Cerebellar cortex (tissue), 1 donor: ENCODE data around the gene HELZ2.
A peak's percentile ranks its signal among the peaks of the same experiment; 100 is the strongest.

Experiments used
- DNase-seq: peaks from one replicate; pipeline ENCODE4 v3.0.0-alpha.2; 2015; ENCODE audit warnings: low spot score

The HELZ2 gene

DNA sequence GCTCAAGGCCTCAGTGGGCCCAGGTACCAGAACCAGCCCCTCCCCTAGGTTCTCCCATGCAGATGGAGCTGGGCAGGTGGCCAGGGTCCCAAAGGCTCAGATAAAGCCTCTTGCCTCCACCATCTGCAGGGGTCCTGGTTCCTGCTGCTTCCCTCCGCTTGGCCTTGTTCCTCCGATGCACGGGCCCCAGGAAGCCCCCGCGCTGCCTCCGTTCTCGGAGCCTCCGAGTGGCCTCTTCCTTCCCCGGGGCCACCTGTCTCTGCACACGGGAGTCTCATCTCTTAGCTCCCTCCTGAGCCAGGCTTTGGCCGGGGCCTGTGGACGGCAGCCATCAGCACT lies 35.0 kb downstream of the HELZ2 start:
- no peak for DNase-seq

DNA sequence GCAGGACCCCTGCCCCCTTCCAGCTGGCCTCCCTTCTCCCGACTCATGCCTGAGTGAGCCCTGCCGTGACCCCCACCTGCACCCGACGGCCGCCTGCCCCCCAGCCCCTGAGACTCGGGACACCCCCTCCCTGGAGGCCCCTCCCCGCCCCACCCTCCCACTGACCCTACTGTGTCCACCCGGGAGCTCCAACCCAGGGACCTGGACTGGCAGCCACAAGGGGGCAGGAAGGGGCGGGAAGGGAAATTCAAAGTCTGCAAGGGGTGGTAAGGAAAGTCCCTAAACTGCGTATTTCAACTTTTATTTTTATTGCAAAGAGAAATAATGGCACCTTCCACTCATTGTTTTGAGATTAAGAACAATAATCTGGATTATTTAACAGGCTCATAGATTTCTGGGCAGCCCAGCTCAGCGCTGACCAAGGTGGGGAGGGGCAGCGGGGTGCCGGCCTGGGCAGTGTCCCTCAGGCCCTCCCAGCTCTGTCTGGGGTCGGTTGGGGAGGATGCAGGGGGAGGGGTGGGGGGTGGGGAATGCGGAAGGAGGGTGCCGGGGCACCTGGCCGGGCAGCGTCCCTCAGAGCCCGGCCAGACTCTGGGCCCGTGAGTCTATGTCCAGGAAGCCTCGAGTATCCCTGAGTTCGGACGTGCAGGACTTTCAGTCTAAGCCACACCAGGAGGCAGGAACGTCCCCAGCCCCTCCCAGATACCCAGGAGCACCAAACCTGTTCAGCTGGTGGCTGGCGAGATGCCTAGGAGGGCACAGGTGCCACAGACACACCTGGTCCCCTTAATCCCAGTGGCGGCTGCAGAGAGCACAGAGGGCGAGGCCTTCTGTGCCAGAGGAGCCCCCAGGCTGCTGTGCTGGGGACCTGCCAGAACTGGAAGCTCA lies 35.6 kb downstream of the HELZ2 start:
- DNase-seq = no peak

DNA sequence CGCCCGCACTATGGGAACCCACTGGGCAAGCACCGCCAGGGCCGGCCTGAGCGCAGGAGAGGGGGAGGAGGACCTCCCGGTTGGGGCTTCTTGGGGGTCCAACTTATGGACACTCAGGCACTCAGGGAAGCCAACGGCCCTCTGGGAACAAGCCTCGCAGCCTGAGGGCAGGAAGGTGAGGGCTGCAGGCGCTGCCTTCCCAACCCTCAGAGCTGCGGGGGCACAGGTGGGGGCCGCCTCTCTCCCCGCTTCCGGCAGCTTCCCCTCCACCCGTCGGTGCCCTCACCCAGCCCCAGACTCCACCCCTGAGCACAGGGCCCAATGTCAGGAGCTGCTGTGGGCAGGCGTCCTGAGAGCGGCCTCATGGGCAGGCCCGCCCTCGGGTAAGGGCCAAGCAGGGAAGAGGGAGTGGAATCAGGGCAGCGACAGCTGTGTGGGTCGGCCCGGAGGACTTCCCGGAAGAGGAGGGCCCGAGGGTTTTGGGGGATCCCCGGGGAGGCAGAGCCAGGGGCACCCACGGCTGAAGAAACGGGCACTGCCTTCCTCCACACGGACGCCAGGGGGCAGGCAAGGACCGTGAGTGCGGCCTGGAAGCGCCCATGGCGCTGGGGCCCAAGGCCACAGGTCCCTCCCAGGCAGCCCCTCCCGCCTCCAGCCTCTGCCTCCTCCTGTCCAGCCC lies 36.4 kb downstream of the HELZ2 start:
- peak; percentile 83 for DNase-seq

DNA sequence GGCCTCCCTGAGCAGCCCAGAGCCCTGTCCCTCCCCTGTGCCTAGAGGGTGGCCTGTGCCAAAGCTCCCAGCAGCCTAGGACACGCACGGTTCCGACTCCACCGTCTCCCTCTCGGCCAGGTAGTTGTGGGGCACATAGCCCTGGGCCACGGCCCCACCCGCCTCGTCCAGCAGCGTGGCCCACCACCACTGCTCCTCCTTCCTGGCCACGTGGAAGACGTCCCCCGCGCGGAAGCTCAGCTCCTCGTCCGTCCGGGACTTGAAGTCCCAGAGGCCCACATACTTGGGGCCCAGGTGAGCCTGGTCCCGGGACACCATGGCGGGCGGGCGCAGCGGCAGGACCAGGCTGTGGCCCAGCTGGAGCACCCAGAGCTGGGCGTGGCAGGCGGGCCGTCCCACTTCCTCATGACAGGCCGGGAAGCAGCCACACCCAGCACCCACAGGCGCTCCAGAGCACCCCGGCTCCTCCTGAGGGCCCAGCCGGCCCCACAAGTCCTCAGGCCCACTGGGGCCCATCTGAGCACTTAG lies 37.0 kb downstream of the HELZ2 start, which contains the start of gene PTK6:
Gene PTK6 (minus strand): TSS at position 380 of the 528 bp plus-strand sequence. CDS start 62 bp downstream, at position 318.
- no peak for DNase-seq

DNA sequence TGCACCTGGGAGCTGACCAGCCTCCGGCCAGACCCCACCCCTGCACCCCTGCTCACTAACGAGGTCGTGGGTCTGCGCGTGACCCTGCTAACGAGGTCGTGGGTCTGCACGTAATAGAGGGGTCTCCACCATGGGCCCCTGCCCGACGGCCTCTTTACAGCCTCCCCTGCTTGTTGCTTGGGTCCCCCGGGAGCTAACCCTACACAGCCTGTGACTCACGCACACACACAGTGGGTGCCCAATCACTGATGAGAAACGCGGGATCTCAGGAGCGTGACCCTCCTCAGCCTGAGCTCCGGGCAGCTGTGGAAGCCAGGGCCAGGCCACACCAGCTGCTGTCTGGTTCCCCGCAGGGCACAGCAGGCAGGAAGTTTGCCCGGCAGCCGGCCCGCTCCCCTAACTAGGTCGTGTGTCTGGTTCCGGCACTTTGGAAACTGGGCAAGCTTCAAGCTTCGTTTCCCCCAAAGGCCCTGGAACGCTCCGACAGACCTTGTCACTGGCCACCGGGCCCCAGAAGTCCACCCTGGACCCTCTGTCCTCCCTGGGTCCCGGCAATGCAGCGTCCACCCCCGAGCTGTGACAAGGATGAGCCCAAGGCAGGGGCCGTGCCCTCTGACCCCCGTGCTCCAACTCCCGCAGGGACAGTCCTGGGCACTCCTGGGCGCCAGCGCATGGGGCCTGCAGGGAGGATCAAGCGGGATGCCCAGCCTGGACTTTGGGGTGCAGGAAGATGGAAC lies 37.6 kb downstream of the HELZ2 start:
- no peak for DNase-seq

DNA sequence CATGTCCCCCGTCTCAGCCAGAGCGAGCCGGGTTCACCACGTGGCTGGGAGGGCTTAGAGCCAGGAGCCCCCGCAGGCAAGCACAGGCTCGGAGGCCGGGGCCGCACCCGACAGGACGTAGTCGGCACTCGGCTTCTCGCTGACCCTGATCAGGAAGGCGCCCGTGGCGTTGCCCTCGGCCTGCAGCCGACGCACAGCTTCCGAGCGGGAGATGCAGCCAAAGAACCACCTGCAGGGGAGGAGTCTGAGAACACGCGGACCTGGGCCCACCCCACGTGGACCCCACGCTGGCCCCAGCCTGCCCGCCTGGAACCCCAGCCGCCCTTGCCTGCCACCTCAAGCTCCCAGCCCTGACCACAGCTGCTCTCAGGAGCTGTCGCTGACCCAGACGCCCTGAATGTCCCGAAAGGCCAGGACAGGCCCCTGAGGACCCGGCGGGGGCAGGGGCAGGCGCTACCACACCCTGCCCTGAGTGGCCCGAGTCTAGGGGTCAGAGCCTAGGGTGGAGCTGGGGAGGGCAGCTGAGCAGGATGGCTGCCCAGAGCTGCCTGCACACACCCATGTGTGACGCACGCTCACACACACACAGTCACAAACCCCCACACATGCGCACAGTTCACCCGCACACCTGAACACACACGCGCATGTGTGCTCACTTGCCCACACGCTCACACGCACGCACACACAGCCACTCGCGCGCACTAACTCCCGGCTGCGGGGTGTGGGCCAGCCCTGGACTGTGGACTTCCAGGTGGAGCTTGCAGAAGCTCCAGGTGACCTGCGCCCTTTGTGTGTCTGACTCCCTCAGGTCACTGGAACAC lies 39.0 kb downstream of the HELZ2 start:
- no peak for DNase-seq

DNA sequence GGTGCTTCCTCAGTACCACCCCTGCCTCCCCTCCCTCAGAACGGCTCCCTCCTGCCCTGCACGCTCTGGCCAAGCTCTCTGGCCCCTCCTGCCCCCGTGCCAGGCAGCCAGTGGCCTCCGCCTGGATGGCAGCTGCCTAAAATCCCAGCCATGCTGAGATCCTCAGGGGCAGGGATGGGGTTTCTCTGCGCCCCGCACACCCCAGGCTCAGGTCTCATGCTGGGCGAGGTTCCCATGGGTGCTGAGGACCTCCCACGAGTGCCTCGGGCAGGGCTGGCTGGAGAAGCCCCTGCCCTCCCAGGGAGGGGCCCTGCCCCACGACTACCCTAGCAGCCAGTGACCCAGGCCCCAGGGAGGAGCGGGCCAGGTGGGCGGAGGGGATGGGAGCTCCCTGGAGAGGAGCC lies 39.6 kb downstream of the HELZ2 start:
- DNase-seq = no peak

DNA sequence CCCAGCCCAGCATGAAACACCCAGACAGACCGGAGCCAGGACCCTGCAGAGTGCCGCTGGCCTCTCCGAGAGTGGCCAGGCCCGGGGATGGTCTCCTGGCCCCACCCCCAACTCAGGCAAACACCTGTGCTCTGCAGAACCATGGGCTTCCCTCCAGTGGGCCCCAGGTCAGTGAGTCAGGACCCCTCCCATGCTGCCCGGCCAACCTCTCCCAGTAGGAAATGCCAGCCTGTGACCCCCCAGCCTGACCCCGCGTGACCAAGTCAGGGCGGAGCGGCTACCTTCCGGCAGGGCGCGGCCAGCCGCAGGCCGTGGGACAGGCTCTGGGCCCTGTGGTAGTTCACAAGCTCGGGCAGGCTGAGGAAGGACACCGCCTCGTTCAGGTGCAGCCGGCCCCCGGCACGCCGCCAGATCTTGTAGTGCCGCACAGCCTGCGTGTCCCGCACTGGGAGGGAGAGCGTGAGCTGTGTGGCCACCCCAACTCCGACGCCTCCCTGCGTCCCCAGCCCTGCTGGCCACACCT lies 40.1 kb downstream of the HELZ2 start:
- no peak for DNase-seq

DNA sequence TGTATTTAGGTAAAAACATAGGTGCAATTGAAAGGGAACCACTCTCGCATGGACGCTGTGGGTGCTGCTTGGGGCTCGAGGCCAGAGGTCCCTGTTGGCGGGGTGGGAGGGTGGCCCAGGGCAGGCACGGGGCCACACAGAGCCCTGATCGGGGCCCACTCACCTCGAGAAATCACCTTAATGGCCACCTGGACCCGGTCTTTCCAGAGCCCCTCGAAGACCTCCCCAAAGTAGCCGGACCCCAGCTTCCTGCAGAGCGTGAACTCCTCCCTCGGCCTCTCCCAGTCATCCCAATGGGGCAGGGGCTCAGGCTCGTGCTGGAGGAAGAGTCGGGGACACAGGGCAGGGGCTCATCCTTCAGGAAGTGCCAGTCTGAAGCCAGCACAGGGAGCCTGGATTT lies 40.7 kb downstream of the HELZ2 start:
- DNase-seq = no peak

DNA sequence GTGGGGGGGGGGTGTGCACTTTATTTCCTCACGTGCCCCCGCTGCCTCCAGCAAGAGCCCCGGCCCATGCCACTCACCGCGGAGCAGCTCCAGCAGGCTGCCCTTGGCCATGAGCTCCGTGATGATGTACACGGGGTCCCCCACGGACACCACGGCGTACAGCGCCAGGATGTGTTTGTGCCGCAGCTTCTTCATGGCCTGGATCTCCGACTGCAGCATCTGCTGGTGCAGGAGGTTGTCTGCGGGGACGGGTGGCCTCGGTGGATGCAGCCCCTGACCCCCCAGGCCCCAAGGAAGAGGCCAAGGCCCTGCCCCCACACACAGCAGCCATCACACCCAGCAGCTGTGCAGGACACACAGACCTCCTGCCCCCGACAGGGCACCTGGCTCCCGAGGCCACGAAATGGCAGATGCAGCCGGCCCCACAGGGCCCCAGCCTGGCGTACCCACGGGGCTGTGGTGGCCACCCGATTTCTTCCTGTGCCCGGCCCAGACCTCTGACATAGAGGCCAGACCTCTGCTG lies 41.5 kb downstream of the HELZ2 start:
- no peak for DNase-seq

DNA sequence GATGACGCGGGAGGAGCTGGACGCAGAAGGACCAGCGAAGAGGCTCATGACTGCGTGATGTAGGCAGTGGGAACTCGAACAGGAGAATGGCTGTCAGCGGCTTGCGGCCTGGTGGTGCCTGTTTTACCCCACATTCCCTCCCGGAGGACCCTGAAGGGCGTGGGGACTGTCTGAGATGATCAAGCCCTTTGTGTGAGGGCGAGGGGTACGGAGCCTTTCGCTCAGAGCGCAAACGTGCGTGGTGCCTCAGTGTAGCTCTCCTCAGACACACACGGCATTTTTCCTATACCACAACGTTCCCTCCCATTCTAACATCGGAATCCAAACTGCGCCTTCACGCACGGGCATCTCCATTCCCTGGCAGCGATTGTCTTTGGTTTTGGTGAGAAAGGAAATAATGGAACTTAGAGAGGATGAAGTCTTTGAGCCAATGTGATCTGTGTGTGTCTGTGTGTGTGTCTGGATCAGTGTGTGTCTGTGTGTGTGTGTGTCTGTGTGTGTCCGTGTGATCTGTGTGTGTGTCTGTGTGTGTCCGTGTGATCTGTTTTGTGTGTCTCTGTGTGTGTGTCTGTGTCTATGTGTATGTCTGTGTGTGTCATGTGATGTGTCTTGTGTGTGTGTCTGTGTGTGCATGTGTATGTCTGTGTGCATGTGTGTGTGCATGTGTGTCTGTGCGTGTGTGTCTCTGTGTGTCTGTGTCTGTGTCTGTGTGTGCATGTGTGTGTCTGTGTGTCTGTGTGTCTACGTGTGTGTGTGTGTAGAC lies 42.2 kb downstream of the HELZ2 start:
- no peak for DNase-seq

DNA sequence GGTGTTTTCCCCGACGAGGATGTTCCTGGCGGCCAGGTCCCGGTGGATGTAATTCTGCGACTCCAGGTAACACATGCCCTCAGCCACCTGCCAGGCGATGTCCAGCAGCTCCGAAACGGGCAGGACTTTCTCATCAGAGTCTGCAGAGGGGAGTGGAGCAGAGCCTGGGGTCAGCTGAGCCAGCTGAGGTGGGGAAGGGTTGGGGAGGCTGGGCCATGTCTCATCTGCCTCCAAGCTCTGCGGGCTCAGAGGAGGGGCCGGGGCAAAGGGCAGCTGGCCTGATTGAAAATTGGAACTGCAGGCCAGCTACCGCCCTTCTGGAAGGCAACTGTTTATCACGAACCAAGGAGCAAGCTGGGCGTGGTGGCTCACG lies 43.3 kb downstream of the HELZ2 start:
- DNase-seq = no peak

DNA sequence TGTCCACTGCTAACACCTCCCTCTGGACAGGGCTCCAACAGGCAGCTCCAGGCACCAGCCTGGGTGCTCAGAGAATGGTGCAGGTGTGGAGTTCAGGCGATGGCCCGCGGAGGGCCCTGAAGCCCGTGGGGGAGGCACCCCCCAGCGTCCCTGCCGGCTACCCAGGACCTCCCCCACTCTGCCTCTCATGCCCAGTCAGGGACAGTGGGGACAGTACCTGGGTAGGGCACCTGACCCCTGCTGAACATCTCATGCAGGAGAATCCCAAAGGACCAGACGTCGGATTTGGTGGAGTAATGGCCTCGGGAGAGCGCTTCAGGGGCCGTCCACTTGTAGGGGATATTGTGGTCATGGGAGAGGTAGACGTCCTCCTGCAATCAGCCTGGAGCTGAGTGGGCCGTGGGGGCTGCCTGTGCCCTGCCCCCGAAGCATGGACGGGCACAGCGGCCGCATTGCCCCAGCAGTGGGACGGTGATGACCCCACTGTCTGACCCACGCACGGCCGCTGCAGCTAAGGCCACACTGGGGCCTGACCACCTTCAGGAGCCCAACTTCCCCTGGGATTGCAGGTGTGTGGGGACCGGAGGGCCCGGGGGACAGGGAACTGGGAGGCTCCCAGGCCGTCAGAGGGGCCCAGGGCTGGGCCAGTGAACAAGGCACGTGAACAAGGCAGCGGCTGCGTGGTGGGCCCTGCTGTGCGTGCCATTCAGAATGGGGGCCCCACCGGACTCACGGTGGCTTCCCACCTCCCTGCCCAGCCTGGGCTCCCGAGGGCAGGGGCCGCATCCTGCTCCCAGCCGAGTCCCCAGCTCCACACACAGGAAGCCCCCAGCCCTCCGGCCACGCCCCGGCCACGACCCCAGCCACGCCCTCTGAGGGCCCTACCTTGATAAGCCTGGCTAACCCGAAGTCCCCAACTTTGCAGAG lies 43.9 kb downstream of the HELZ2 start:
- DNase-seq = no peak

DNA sequence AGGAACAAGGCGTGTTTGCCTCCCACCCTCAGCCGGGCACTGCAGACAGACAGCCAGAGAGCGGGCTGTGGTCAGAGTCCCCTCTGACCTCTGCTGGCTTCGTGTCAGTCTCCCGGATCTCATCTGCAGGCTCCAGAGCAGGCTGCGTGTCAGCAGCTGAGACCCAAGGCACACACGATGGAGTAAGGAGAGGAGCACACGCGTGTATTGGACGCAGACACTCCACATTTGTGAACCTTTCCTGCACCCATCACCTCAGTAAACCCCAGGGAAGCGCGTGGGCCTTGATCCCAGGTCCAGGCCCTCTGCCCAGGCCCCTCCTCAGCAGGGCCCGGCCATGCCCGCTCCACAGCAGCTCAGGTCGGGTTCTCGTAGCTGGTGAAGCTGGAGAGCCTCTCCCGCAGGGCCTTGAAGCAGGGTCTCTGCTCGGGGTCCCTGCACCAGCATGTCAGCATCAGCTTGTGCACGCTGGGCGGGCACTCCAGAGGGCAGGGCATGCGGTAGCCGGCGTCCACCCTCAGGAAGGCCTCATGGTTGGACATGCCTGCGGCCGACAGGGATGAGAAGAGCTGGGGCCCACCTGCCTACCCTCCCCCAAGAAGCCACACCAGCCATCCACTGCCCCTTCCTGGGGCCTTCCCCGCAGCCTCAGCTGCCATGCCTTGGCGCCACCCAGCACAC lies 44.7 kb downstream of the HELZ2 start:
- DNase-seq = no peak

DNA sequence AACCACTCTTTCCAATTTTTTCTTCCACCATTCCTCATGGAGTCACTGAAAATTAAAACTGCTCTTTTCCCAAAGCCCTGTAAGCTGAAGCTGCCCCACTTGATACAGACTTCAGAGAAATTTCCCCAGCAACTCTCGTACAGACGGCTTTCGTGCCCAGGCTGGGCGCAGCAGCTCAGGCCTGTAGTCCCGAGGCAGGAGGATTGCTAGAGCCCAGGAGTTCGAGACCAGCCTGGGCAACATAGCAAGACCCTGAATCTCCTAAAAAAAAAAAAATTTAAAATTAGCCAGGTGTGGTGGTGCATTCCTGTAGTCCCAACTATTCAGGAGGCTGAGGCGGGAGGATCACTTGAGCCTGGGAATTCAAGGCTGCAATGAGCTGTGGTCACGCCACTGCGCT lies 46.9 kb downstream of the HELZ2 start:
- DNase-seq = no peak

DNA sequence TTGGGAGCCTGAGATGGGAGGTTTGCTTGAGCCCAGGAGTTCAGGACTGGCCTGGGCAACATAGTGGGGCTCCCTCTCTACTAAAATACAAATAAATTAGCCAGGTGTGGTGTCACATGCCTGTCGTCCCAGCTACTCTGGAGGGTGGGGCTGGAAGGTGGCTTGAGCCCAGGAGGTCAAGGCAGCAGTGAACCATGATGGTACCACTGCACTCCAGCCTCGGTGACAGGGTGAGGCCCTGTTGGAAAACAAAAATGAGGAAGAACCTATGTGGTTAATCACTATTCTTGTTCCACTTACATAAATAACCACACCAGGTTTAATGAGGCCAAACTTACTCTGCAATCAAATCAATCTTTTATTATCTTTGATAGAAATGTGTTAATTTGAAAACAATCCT lies 48.1 kb downstream of the HELZ2 start:
- DNase-seq = no peak

DNA sequence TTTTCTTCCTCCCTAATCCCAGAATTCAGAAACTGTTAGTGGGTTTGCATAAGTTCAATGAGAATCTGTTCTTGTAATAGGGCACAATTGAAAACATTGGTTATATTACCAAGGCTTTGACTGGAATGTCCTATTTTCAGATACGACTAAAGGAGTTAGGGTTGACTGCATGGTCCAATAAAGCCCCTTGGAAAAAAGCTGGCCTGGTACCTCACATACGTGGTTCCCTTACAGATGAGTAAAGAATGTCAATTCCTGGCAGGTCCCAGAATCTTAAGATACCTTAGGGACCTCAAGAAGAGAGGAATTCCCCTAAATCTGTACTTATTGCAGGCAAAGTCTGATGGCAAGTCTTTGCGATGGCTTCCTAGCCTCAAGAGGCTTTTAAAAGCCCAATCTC lies 48.9 kb downstream of the HELZ2 start:
- DNase-seq = no peak
